Measurements from ENCODE around the gene GALNT4.

Gene GALNT4

GRCh38 chr12:89544681-89545184, 20.1 kb upstream of the GALNT4 start:
- DNase-seq (ENCODE audit: low spot score in 2 of 2): no peak
- H3K9me3 ChIP-seq: no peaks in the 10 kb centered on the region
- no peak overlapping the region for H3K4me3 ChIP-seq
- in situ Hi-C loops (cut with MboI; ENCODE audit: low sequenced_read_pairs): loop anchor here (25.0 kb wide), 1 partner anchor 1368 kb away; no protein-coding TSS in a partner anchor
- H3K36me3 ChIP-seq (replicated peaks): no peaks in the 10 kb centered on the region
- peaks cover 4% of the 10 kb centered on the region; the same call in 1 of the 2 replicates for H3K27me3 ChIP-seq (ENCODE audit: low read depth)
- H3K4me1 ChIP-seq: no peaks in the 10 kb centered on the region

GRCh38 chr12:89544022-89544421, 19.4 kb upstream of the GALNT4 start:
- no peak for DNase-seq (ENCODE audit: low spot score in 2 of 2)
- in situ Hi-C loops (cut with MboI; ENCODE audit: low sequenced_read_pairs): loop anchor here (25.0 kb wide), 1 partner anchor 1368 kb away; no protein-coding TSS in a partner anchor
- Histone ChIP-seq H3K4me3 (no peak overlapping the region), H3K27me3 (ENCODE audit: low read depth) (peaks cover 4% of the 10 kb centered on the region; the same call in 1 of the 2 replicates), H3K4me1 (no peaks in the 10 kb centered on the region), H3K36me3 (replicated peaks) (no peaks in the 10 kb centered on the region), H3K9me3 (no peaks in the 10 kb centered on the region)

- peak; percentile 73 to 79 for DNase-seq (ENCODE audit: low spot score in 2 of 2)
- H3K36me3 ChIP-seq (replicated peaks): no peaks in the 10 kb centered on the region
- H3K4me1 ChIP-seq: no peaks in the 10 kb centered on the region
- H3K4me3 ChIP-seq: no peak overlapping the region
- no peaks in the 10 kb centered on the region for H3K9me3 ChIP-seq
- H3K27me3 ChIP-seq (ENCODE audit: low read depth): peaks cover 3% of the 10 kb centered on the region; the same call in 1 of the 2 replicates
- in situ Hi-C loops (cut with MboI; ENCODE audit: low sequenced_read_pairs): loop anchor here (25.0 kb wide), 1 partner anchor 1369 kb away; no protein-coding TSS in a partner anchor
Observed at GRCh38 chr12:89542912-89543592, 18.5 kb upstream of the GALNT4 start.

GRCh38 chr12:89542236-89542635, 17.6 kb upstream of the GALNT4 start:
- in situ Hi-C loops (cut with MboI; ENCODE audit: low sequenced_read_pairs): loop anchor here (25.0 kb wide), 1 partner anchor 1370 kb away; no protein-coding TSS in a partner anchor
- H3K27me3 ChIP-seq (ENCODE audit: low read depth): no peaks in the 10 kb centered on the region; the same call in 1 of the 2 replicates
- no peaks in the 10 kb centered on the region for H3K9me3 ChIP-seq
- H3K4me3 ChIP-seq: no peak overlapping the region
- H3K36me3 ChIP-seq (replicated peaks): no peaks in the 10 kb centered on the region
- no peaks in the 10 kb centered on the region for H3K4me1 ChIP-seq
- DNase-seq (ENCODE audit: low spot score in 2 of 2): no peak

DNA sequence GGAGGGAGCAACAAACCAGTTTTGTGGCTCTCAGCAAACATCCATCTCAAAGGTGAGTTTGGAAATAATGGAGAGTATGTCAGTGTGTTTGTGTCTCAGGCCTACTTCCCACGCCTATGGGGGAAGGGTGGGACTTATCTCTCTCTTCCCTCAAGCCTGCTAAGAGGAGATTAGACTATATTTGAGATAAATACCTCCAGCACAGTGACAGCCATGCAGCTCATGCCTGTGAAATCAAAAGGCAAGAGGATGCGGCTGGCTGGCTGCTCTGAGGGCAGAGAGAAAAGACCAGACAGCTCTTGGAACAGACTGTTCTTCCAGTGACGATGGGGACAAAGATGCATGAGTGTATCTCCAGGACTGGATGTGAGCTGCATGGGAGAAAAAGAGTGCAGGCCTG, 16.0 kb upstream of the GALNT4 start:
- DNase-seq (ENCODE audit: low spot score in 2 of 2): no peak
- H3K4me1 ChIP-seq: no peaks in the 10 kb centered on the region
- no peaks in the 10 kb centered on the region for H3K36me3 ChIP-seq (replicated peaks)
- H3K9me3 ChIP-seq: no peaks in the 10 kb centered on the region
- no peak overlapping the region for H3K4me3 ChIP-seq
- in situ Hi-C loops (cut with MboI; ENCODE audit: low sequenced_read_pairs): loop anchor here (25.0 kb wide), 1 partner anchor 1372 kb away; no protein-coding TSS in a partner anchor
- H3K27me3 ChIP-seq (ENCODE audit: low read depth): no peaks in the 10 kb centered on the region

DNA sequence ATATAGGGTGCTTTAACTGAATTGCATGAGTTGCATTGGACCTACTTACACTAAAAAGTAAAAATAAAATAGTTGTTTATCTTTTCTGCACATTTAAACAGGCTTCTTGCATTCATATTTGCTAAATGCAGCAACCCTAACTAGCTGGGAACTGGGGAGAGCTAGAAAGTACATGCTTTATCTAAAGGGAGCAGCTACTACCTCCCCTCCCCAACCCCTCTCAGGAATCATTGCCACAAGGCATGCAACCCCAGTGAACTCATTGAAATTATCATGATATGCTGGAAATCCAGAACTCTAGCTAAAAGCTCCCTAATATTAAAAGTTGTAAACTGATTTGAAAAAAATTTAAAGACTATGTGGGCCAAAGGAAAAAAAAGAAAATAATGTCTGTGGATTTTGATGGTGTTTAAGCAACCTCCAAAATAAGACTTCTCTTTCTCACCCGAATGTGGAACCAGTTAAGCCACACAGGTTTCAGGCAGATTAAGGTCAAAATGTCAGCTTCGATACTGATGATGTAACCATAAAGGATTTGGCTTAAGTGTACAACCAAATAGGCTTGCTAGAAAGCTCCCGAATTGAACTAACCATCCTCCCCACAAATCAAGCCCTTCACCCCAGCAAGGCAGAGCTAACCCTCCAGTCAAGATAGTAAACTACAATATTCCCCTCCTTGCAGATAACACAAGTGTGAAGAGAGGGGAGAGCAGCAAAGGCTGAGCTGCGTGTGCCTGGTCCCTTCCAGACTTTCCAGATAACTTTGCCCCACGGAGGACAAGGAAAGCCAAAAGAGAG, 15.0 kb upstream of the GALNT4 start:
- no peaks in the 10 kb centered on the region for H3K9me3 ChIP-seq
- H3K36me3 ChIP-seq (replicated peaks): no peaks in the 10 kb centered on the region
- H3K27me3 ChIP-seq (ENCODE audit: low read depth): no peaks in the 10 kb centered on the region
- H3K4me3 ChIP-seq: no peak overlapping the region
- in situ Hi-C loops (cut with MboI; ENCODE audit: low sequenced_read_pairs): loop anchor here (25.0 kb wide), 1 partner anchor 1373 kb away; no protein-coding TSS in a partner anchor
- H3K4me1 ChIP-seq: no peaks in the 10 kb centered on the region
- no peak for DNase-seq (ENCODE audit: low spot score in 2 of 2)

DNA sequence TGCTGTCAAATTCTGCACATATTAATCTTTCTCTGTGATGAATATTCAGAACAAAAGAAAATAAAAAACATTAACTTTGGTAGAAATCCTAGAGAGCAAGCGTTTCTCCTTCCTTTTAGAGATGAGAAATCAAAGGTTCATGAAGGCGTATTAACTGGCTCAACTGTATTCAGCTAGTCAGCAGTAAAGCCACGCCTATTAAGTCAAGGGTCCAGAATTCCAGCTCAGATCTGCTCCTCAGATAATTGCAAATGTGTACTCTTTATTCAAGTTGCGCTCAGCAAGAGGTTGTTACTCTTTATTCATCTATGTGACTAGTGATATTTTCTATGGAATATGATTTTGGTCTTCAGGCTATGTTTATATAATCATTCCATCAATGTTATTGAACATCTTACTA, 14.3 kb upstream of the GALNT4 start:
- H3K9me3 ChIP-seq: no peaks in the 10 kb centered on the region
- in situ Hi-C loops (cut with MboI; ENCODE audit: low sequenced_read_pairs): loop anchor here (25.0 kb wide), 1 partner anchor 1373 kb away; no protein-coding TSS in a partner anchor
- no peak overlapping the region for H3K4me3 ChIP-seq
- no peaks in the 10 kb centered on the region for H3K36me3 ChIP-seq (replicated peaks)
- no peak for DNase-seq (ENCODE audit: low spot score in 2 of 2)
- no peaks in the 10 kb centered on the region for H3K4me1 ChIP-seq
- no peaks in the 10 kb centered on the region for H3K27me3 ChIP-seq (ENCODE audit: low read depth)

DNA sequence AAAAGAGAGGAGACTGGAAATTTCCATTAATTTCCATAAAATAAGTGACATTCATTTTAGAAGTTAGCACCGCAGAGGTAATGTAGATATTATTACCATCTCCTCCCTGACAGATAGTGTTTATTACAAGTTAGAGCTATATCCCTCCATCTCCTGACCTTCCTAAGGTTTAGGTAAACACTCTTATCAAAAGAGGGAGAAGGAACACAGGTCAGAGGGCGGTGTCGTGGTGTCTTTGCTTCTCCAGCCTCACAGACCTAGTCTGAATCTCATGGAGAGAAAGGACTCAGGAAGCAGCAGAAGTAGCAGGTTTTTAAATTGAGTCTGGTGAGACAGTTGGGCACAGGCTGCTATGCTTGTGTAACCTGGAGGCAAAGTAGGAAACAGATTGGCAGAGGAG, 12.8 kb upstream of the GALNT4 start:
- H3K36me3 ChIP-seq (replicated peaks): no peaks in the 10 kb centered on the region
- H3K4me3 ChIP-seq: no peak overlapping the region
- H3K4me1 ChIP-seq: no peaks in the 10 kb centered on the region
- no peak for DNase-seq (ENCODE audit: low spot score in 2 of 2)
- in situ Hi-C loops (cut with MboI; ENCODE audit: low sequenced_read_pairs): loop anchor here (25.0 kb wide), 1 partner anchor 1375 kb away; no protein-coding TSS in a partner anchor
- no peaks in the 10 kb centered on the region for H3K9me3 ChIP-seq
- no peaks in the 10 kb centered on the region for H3K27me3 ChIP-seq (ENCODE audit: low read depth)

- Histone ChIP-seq H3K36me3 (replicated peaks) (no peaks in the 10 kb centered on the region), H3K9me3 (no peaks in the 10 kb centered on the region), H3K4me1 (no peaks in the 10 kb centered on the region; the same call in 1 of the 2 replicates), H3K4me3 (no peak overlapping the region), H3K27me3 (ENCODE audit: low read depth) (no peaks in the 10 kb centered on the region)
- peak in 1 of 2 experiments; percentile 39 for DNase-seq (ENCODE audit: low spot score in 2 of 2)
- in situ Hi-C loops (cut with MboI; ENCODE audit: low sequenced_read_pairs): loop anchor here (25.0 kb wide), 1 partner anchor 1383 kb away; no protein-coding TSS in a partner anchor
Observed at GRCh38 chr12:89529738-89530137, 5.1 kb upstream of the GALNT4 start.

GRCh38 chr12:89528434-89528833, 3.8 kb upstream of the GALNT4 start:
- in situ Hi-C loops (cut with MboI; ENCODE audit: low sequenced_read_pairs): loop anchor here (25.0 kb wide), 1 partner anchor 1384 kb away; no protein-coding TSS in a partner anchor
- Histone ChIP-seq H3K9me3 (no peaks in the 10 kb centered on the region), H3K27me3 (ENCODE audit: low read depth) (no peaks in the 10 kb centered on the region), H3K4me1 (peaks cover 7% of the 10 kb centered on the region), H3K36me3 (replicated peaks) (peaks cover 5% of the 10 kb centered on the region; the same call in 1 of the 2 replicates), H3K4me3 (no peak overlapping the region)
- DNase-seq (ENCODE audit: low spot score in 2 of 2): no peak

- peak; percentile 78 to 90 for DNase-seq (ENCODE audit: low spot score in 2 of 2)
- in situ Hi-C loops (cut with MboI; ENCODE audit: low sequenced_read_pairs): loop anchor here (25.0 kb wide), 1 partner anchor 1386 kb away; no protein-coding TSS in a partner anchor
- Histone ChIP-seq H3K36me3 (replicated peaks) (peaks cover 6% of the 10 kb centered on the region; the same call in 1 of the 2 replicates), H3K9me3 (no peaks in the 10 kb centered on the region), H3K4me3 (peak within 1 kb of the TSS; percentile 83), H3K4me1 (peaks cover 7% of the 10 kb centered on the region), H3K27me3 (ENCODE audit: low read depth) (no peaks in the 10 kb centered on the region)
Observed at GRCh38 chr12:89525824-89526770, 1.5 kb upstream of the GALNT4 start, which contains the start of gene POC1B. TSS of gene POC1B (minus strand) at chr12:89526047. CDS start at chr12:89525895, 152 bp downstream.

GRCh38 chr12:89525305-89525823, 768 bp upstream of the GALNT4 start:
- peak in 1 of 2 experiments; percentile 61 for DNase-seq (ENCODE audit: low spot score in 2 of 2)
- H3K4me1 ChIP-seq: peaks cover 7% of the 10 kb centered on the region
- H3K27me3 ChIP-seq (ENCODE audit: low read depth): no peaks in the 10 kb centered on the region
- in situ Hi-C loops (cut with MboI; ENCODE audit: low sequenced_read_pairs): loop anchor here (25.0 kb wide), 1 partner anchor 1387 kb away; no protein-coding TSS in a partner anchor
- H3K4me3 ChIP-seq: peak overlapping the region; percentile 83
- no peaks in the 10 kb centered on the region for H3K9me3 ChIP-seq
- H3K36me3 ChIP-seq (replicated peaks): peaks cover 6% of the 10 kb centered on the region; the same call in 1 of the 2 replicates
